Renal cortex interstitium (tissue), 11 donors: ENCODE data around the gene ARMC2. TPM values are rescaled to one million over a fixed set of nuclear protein-coding genes. Genes with fewer than 3 reads are reported as not detected.
"Not testable (repeated sequence)": the region's sequence is repeated elsewhere in the genome, so short reads cannot be mapped to it uniquely, and the experiment has no call there.

Experiments used
- DNase-seq, 11 donors: peaks; one replicate each; pipeline ENCODE4 v3.0.0-alpha.2; 2013; ENCODE audit warnings: low read depth in 9 of 11, low spot score in 4 of 11; ENCODE audit errors: extremely low read depth in 1 of 11
- polyA plus RNA-seq, 3 donors: library from polyadenylated mRNA; unstranded; fragments of 120-200 nt; gene quantifications; one replicate each; pipeline ENCODE4 v1.2.1, GENCODE V29; 2013; ENCODE audit not compliant: insufficient read length in 3 of 3

ARMC2 gene
- polyA plus RNA-seq, 3 donors, result 9.7 to 14.8 (median 14.3) TPM

DNA sequence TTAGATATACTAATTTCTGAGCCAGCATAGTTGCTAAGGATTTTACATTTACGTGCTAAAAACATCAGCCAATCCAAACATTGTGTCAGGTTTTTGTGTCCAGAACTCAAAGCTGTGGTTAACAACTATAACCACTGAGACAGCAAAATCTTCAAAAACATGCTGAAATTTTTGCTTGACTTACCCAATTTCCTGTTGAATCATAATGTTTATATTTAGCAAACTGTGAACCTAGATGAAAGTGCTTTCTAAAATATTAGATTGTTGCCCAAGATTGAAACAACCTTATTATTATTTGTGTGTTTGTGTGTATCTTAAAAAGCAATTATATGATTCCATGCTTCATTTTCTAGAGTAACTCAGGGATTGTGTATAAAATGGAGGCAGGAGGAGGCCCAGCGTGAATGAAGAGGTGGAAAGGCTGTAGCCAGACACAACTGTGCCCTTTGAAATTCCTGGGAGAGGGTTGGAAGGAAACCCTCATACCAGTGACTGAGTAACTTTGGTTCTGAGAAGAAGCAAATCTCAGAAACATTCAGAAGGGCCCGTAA lies 48.0 kb downstream of the ARMC2 start:
- no peak for DNase-seq

DNA sequence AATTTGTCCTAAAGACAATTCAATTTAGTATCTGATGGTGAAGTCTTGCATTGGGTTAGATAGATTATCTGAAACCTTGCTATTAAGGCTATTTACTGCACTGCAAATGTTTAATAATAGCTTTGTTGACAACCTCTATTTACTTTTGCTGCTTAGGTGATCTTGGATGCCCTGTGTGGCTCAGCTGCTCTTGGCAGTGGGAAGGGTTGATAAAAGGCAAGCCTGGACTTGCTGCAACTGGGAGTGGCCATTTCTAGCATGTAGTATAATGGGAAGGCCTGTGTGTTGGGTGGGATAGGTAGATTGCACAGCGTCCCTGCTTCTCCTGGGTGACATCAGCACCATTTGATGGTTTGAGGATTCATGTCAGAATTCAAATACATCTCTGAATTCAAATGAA lies 49.1 kb downstream of the ARMC2 start:
- no peak for DNase-seq

DNA sequence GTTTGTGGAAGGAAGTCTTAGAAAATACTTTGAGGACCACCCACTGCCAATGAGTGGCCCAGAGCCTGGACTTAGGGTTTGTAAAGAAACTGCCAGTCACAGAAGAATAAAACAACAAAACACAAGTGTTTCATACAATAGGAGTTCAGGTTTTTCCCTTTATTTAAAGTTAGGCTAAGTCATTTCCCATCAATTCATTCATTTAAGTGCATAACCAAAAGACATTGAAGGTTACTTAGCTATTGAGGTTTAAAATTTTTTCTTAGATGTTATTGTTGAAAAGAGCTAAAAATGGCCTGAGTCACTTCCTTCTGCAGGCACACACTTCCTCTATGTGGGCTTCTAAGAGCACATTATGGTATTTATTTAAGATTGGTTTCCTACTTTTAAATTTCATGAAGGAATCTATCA lies 54.2 kb downstream of the ARMC2 start:
- DNase-seq, result no peak

DNA sequence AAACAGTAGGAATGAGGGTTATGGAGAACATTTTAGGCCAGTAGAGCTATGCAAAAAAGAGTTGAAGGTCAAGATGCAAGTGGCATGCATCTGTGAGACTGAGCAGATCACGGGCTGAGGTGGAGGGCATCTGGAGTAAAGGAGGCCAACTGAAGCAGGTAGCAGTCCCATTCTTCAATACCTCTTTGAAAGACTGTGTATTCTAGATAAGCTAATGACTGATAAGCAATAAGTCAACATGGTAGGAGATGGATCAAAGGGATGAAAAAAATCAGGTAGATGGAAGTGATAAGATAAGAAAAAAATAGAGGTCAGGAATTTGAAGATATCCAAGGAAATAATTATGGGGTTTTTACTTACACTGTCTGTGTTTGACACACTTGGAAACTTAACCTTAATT lies 55.6 kb downstream of the ARMC2 start:
- DNase-seq, result no peak

DNA sequence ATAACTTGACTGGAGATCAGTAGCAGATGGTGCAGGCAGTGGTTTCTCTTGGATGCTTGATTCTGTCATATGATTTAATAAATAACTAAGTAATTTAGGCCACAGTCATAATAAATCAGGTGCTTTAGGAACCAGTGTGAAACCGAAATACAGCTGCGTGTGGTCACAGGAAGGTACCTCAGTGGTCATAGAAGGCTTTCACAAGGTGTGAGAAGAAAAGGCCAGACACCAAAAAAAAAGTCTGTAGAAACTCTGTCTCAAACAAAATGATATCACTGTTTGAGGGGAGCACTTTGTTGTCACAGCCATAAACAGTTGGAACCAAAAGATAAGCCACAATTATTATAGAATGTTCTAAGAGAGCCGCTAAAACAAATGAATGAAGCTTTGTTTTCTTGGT lies 56.5 kb downstream of the ARMC2 start:
- no peak for DNase-seq

DNA sequence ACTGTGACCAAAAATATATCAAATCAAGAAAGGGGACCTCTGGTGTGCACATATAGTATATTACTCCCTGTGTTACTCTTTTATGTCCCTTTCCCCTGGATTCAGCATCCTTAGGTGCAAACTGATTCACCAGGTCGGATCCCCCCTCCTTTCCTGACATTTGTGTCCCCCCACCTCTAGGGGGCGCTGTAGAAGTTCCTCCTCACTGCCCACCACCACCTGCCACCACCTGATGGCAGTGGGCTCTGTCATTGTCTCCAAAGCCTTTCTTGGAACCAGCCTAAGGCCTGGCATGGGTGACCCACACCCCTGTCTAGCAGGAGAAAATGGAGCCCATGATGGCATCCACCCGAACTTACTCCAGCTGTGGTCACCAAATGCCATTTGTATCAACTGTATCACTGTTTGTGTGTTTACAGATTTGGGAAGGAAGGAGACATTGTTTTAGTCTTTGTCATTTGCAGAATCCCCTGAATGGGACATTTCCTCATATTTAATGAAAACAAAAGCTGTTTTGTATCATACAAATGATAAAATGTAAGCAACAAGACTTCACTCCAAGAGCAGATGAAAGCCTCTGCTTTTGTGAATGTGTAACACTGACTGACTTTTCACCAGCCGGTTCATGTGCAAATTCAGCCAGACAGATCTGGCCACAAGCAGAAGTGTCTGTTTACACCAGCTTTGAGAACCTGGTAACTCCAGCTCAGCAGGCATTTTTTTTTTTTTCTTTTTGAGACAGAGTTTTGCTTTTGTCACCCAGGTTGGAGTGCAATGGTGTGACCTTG lies 66.2 kb downstream of the ARMC2 start:
- no peak for DNase-seq

DNA sequence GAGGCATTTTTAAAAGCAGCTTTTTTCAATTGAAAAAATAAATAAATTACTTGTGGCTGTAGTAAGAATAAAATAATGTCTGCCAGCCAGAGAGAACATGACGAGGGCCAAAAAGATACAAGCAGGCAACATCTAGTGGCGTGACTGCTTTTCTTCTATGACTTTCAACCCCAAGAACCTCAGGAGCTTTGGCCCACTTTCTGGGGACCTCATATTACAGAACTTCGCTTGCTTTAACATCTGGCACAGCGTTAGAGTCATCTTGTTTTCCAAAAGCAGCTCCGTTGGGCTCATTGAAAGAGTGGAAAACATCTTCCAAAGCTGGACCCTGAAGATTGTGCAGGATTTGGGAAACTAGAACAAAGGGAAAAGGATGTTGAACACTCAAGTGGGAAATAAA lies 67.0 kb downstream of the ARMC2 start:
- no peak for DNase-seq

DNA sequence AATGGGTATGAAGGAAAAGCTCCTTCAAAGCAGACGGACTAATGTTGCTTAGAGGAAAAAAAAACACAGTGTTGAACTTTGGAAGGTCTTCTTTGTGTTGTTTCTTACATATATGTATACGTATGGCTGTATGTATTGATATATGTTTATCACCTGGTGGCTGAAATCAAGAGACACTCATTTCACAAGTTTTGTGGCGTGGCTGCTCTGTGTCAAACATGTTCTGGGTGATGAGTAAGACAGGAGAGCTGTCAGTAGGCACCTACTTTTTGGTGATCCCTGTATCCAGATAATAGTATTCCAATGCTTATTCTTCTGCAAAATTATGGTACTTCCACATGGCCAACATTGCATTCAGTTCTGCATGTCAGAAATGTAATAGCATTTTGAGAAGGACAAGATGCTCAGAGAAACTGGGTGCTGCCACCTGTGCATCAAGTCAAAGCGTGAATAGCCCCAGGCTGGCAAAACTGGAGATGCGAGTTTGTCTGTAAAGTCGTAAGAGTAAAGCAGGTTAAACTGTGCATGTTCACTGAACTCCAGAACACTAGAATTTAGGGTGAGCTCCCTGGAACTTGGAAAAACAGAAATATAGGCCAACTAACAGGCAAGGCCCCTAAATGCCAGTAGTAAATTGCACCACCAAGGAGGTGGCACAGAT lies 67.9 kb downstream of the ARMC2 start:
- DNase-seq, result no peak

DNA sequence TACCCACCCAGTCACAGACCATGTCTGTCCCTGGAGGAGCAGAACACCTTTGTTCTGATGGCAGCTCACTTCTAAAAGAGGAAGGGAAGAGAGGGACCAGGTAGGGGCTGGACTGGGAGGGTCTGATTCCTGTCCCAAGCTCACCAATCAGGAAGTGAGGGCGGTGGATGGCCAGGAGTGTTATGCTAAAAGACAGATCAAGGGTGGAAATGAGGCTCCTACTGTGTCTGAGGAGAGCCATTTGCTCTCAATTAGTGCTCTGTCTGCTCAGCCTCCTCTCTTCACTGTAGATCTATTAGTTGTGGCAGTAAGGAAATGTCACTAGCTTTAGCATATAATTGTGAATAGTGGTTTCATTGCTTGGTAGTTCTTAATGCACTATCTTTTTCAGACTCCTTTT lies 72.5 kb downstream of the ARMC2 start:
- no peak for DNase-seq

DNA sequence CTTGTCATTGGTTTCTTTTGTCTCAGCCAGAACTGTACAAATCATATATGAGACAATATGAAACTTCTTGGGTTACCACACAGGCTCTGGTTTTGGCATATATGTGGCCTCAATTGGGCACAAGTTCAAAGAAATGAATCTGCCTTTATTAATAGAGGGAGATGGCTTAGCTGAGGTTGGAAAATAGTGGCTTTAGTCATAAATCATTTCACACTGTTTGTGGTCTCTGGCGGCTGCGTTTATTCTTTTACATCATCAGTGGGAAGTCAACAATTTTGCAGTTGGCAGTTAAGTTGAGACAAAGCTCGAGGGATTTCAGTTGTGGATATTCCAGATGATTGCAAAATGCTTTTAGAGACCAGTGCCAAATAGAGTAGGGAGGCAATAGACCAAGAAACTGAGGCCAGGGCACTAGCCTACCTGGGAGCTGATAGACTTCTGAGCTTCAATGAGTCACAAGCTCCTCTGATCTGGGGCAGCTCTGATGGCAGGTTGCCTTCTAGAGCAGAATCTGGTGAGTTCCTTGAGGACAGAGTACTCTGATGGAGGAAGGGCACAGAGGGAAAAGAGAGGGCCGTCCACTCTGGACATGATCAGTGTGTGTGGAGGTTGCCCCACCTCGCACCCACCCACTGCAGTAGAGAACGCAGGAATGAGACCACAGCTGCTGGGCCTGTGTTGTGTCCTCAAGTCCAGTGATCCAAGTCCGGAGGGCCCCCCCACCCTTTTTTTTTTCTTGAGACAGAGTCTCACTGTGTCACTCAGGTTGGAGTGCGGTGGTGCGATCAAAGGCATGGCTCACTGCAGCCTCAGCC lies 73.5 kb downstream of the ARMC2 start:
- no peak for DNase-seq

DNA sequence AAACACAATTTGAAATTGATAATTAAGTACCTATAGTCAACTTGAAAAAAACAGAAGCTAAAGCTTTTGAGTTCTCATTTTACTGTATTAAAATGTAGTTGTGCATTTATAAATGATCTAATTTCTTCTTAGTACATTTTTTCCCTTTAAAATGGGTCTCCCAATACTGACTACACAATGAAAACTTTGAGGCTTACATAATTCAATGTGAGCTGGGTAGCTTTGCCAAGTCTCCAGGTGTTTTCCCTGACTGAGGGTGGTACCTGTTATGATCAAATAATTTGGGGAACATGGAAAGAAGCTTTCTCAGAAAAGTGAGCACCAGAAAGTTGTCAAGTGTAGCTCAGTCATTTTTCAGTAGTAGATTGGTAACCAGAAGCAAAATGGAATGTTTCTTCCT lies 74.3 kb downstream of the ARMC2 start:
- DNase-seq, result no peak

DNA sequence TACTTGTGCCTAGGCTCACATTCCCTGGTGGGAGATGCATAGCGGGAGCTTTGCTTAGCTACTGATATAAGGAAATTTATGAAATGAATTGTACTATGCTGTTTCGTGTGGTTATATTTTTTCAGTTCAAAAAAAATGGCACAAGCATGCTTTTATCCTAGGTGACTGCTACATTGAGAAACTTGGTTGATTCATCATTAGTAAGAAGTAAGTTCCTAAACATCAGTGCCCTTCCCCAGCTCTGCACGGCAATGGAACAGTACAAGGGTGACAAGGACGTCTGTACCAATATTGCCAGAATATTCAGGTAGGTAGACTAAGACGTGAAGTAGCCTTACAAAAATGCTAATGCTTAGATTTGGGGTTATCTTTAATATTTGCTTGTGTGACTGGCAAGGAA lies 79.7 kb downstream of the ARMC2 start:
- DNase-seq, result no peak

DNA sequence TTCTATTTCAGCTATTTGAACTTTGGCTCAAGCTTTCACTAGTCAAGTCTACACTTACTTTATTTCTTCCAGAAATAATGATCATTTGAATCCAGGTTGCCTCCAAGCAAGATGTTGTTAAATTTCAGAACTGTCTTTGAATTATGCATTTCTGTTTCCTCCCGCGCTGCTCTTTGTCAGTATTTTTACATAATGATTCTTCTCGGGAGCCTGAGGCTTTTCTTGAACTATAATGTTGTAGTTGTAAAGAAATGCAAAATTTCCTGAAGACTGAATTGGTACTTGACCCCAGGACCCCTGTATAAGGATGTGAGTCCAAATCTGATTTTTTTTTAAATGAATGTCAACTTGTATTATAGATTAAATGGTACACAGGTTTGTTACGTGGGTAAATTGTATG lies 80.4 kb downstream of the ARMC2 start:
- DNase-seq, result no peak

DNA sequence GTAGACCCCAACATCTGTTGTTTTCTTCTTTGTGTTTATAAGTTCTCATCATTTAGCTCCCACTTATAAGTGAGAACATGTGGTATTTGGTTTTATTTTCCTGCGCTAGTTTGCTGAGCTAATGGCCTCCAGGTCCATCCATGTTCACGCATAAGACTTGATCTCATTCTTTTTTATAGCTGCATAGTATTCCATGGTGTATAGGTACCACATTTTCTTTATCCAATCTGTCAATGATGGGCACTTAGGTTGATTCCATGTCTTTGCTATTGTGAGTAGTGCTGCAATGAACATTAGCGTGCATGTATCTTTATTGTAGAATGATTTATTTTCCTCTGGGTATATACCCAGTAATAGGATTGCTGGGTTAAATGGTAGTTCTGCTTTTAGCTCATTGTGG lies 82.9 kb downstream of the ARMC2 start:
- not testable (repeated sequence) for DNase-seq

DNA sequence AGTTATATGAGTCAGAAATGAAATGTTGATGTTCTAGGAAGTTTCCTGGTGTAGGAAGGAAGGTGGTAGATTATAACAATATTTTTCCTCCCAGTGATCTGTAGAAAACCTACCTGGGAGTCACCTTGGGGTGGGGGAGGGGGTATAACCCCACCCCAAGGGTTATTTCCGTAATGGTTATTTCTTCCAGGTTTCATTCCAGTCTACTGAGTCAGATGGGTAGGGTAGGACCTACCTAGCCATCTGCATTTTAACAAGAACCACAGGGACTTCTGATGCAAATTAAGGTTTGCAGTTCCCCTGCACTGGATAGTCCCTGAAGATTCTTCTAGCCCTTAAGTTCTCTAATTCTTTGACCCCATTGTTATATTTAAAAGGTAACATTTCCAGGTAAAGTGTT lies 88.9 kb downstream of the ARMC2 start:
- DNase-seq, result no peak

DNA sequence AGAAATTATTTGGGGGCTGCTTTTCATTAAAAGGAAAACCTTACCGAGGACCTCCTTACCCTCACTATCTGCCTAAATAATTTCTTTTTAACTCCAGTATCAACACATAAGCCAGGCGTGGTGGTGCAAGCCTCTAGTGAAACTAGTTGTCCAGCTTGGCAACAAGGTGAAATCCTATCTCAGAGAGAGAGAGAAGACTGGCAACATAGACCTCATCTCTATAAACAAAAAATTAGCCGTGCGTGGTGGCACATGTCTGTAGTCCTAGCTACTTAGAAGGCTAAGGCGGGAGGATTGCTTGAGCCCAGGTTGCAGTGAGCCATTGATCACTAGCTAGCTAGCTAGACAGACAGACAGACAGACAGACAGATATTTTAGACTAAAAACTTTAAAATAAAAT lies 92.5 kb downstream of the ARMC2 start:
- no peak for DNase-seq

DNA sequence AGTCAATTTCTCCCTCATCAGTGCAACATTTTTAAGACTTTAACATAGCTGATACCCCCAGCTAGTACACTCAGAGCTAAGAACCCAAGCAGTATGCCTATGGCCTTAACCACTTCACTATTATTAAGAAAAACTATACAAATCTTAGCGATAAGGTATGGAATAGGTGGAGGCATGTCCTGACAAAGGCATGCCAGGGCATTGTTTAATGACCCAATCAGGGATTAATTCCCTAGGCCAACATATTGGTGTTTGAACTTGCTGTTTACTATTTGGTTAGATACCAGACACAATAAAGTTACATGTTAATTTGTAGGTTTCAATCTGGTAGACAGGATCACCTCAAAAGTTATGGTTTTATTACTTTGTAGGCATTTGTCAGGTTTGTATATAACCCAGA lies 93.1 kb downstream of the ARMC2 start:
- DNase-seq, result no peak

DNA sequence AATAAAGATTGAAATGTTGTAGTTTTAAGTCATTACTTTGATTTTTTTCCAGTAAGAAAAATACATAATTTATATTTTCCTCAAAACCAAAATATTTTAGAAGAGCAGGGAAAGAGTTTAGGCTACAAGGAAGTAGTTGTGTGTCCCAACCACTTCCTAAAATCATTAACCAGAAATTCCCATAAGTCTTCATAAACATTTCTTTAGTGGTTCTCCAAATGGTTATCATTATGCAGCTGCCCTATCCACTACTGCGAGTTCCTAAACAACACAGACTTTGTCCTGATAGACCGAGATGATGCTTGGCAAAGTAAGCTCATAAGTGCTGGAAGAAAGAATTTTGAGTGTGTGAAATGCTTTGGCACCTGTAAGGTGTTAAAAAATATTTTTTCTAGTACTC lies 93.6 kb downstream of the ARMC2 start:
- no peak for DNase-seq

DNA sequence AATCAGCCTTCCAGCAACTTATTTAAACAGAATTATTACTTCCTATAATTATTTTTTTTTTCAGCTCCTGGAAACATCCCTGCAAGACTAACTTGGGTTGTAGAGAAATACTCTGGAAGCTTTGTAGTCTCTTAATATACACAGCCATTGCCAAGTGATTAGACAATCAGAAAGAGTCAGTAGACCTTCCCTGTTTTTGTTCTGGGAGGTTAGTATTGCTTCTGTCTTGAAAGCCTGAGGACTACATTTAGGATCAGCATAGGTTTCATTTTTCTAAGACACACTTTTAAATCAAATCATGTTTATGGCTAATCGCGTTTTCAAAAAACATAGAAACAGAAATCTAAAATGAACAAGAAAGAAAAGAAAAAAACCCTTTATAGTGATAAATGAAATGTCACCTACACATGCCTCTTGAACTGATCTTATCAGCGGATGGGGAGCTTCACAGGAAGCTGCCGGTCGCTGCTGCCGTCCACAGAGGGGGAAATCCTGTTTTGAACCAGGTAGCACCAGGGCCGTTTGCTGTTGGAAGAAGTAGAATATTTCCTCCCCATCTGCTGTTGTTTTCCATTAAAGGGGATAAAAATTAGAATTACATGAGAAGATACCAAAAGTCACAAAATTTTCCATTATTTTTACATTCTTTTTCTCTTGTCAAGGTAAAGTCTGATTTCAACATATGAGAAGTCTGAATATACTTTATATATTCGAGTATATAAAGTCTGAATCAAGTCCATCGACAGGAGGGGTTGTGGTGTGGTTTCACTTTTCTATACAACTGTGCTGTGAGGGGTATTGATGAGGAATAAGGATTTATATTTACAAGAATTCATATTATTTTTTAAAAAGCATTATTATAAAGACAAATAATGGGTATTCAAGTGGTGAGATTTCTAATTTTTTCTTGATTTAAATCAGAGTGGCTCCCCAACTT lies 94.6 kb downstream of the ARMC2 start:
- no peak for DNase-seq
